ENCODE results near the gene CCR1.

- TF ChIP-seq, protein P1, sequence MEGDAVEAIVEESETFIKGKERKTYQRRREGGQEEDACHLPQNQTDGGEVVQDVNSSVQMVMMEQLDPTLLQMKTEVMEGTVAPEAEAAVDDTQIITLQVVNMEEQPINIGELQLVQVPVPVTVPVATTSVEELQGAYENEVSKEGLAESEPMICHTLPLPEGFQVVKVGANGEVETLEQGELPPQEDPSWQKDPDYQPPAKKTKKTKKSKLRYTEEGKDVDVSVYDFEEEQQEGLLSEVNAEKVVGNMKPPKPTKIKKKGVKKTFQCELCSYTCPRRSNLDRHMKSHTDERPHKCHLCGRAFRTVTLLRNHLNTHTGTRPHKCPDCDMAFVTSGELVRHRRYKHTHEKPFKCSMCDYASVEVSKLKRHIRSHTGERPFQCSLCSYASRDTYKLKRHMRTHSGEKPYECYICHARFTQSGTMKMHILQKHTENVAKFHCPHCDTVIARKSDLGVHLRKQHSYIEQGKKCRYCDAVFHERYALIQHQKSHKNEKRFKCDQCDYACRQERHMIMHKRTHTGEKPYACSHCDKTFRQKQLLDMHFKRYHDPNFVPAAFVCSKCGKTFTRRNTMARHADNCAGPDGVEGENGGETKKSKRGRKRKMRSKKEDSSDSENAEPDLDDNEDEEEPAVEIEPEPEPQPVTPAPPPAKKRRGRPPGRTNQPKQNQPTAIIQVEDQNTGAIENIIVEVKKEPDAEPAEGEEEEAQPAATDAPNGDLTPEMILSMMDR (conservative IDR thresholded peaks at IDR 0.05; ENCODE audit: low read depth in 2 of 2): no peak
- TF ChIP-seq EZH2 (IDR thresholded peaks at IDR 0.05; ENCODE audit: low read depth, unreplicated experiment): no peak
- TF ChIP-seq EZH2phosphoT487 (IDR thresholded peaks at IDR 0.05; ENCODE audit: unreplicated experiment): no peak
- TF ChIP-seq ZNF331 (CRISPR knock-in tag; IDR thresholded peaks at IDR 0.05; ENCODE audit: low read depth): no peak
- no peak for TF ChIP-seq POLR2AphosphoS5 (IDR thresholded peaks at IDR 0.05; ENCODE audit: low read depth)
- TF ChIP-seq, protein P2, sequence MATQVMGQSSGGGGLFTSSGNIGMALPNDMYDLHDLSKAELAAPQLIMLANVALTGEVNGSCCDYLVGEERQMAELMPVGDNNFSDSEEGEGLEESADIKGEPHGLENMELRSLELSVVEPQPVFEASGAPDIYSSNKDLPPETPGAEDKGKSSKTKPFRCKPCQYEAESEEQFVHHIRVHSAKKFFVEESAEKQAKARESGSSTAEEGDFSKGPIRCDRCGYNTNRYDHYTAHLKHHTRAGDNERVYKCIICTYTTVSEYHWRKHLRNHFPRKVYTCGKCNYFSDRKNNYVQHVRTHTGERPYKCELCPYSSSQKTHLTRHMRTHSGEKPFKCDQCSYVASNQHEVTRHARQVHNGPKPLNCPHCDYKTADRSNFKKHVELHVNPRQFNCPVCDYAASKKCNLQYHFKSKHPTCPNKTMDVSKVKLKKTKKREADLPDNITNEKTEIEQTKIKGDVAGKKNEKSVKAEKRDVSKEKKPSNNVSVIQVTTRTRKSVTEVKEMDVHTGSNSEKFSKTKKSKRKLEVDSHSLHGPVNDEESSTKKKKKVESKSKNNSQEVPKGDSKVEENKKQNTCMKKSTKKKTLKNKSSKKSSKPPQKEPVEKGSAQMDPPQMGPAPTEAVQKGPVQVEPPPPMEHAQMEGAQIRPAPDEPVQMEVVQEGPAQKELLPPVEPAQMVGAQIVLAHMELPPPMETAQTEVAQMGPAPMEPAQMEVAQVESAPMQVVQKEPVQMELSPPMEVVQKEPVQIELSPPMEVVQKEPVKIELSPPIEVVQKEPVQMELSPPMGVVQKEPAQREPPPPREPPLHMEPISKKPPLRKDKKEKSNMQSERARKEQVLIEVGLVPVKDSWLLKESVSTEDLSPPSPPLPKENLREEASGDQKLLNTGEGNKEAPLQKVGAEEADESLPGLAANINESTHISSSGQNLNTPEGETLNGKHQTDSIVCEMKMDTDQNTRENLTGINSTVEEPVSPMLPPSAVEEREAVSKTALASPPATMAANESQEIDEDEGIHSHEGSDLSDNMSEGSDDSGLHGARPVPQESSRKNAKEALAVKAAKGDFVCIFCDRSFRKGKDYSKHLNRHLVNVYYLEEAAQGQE (IDR thresholded peaks at IDR 0.05; ENCODE audit: unreplicated experiment): no peak
- TF ChIP-seq, protein P3, sequence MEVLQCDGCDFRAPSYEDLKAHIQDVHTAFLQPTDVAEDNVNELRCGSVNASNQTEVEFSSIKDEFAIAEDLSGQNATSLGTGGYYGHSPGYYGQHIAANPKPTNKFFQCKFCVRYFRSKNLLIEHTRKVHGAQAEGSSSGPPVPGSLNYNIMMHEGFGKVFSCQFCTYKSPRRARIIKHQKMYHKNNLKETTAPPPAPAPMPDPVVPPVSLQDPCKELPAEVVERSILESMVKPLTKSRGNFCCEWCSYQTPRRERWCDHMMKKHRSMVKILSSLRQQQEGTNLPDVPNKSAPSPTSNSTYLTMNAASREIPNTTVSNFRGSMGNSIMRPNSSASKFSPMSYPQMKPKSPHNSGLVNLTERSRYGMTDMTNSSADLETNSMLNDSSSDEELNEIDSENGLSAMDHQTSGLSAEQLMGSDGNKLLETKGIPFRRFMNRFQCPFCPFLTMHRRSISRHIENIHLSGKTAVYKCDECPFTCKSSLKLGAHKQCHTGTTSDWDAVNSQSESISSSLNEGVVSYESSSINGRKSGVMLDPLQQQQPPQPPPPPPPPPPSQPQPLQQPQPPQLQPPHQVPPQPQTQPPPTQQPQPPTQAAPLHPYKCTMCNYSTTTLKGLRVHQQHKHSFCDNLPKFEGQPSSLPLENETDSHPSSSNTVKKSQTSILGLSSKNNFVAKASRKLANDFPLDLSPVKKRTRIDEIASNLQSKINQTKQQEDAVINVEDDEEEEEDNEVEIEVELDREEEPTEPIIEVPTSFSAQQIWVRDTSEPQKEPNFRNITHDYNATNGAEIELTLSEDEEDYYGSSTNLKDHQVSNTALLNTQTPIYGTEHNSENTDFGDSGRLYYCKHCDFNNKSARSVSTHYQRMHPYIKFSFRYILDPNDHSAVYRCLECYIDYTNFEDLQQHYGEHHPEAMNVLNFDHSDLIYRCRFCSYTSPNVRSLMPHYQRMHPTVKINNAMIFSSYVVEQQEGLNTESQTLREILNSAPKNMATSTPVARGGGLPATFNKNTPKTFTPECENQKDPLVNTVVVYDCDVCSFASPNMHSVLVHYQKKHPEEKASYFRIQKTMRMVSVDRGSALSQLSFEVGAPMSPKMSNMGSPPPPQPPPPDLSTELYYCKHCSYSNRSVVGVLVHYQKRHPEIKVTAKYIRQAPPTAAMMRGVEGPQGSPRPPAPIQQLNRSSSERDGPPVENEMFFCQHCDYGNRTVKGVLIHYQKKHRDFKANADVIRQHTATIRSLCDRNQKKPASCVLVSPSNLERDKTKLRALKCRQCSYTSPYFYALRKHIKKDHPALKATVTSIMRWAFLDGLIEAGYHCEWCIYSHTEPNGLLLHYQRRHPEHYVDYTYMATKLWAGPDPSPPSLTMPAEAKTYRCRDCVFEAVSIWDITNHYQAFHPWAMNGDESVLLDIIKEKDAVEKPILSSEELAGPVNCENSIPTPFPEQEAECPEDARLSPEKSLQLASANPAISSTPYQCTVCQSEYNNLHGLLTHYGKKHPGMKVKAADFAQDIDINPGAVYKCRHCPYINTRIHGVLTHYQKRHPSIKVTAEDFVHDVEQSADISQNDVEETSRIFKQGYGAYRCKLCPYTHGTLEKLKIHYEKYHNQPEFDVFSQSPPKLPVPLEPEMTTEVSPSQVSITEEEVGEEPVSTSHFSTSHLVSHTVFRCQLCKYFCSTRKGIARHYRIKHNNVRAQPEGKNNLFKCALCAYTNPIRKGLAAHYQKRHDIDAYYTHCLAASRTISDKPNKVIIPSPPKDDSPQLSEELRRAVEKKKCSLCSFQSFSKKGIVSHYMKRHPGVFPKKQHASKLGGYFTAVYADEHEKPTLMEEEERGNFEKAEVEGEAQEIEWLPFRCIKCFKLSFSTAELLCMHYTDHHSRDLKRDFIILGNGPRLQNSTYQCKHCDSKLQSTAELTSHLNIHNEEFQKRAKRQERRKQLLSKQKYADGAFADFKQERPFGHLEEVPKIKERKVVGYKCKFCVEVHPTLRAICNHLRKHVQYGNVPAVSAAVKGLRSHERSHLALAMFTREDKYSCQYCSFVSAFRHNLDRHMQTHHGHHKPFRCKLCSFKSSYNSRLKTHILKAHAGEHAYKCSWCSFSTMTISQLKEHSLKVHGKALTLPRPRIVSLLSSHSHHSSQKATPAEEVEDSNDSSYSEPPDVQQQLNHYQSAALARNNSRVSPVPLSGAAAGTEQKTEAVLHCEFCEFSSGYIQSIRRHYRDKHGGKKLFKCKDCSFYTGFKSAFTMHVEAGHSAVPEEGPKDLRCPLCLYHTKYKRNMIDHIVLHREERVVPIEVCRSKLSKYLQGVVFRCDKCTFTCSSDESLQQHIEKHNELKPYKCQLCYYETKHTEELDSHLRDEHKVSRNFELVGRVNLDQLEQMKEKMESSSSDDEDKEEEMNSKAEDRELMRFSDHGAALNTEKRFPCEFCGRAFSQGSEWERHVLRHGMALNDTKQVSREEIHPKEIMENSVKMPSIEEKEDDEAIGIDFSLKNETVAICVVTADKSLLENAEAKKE (CRISPR knock-in tag; IDR thresholded peaks at IDR 0.05): no peak
Observed at GRCh38 chr3:46239952-46240351, 31.8 kb upstream of the CCR1 start.
